Suppressor macrophage treated with lipopolysaccharide for 1 hour (primary cell): ENCODE measurements around the gene ABCA8.

Experiments
- DNase-seq, 3 donors: peaks; one replicate each; pipeline ENCODE4 v3.0.0-alpha.2; 2020 to 2022

The ABCA8 gene

DNA sequence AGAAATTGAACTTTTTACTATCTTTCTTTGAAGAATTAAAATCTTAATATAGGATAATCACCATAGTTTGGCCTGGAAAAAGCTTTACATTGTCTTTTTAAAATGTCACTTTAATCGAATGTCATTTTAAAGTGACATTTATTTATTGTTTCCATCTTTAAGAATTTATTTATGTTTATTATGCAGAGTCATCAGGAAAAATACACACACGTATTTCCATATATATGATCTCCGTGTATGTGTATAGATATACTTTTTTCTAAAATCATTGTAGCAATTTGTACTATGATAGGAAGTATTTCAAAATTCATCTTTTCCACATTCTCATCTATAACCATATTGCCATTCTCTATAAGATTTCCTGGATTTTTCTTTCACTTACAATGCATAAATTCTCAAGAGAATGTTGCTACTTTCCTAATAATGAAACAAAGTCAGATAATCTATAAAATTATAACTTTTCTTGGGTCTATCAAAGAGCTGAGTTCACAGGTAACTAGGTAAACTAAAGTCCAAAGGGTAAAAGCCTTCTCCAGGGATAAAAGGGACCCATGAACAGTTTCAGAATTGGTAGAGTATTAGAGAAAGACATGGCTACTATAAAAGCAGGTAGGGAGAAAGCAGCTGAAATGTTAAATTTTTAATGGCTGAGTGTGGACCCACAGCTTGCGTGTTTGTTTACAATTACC lies 11.9 kb downstream of the ABCA8 start:
- DNase-seq, result no peak

DNA sequence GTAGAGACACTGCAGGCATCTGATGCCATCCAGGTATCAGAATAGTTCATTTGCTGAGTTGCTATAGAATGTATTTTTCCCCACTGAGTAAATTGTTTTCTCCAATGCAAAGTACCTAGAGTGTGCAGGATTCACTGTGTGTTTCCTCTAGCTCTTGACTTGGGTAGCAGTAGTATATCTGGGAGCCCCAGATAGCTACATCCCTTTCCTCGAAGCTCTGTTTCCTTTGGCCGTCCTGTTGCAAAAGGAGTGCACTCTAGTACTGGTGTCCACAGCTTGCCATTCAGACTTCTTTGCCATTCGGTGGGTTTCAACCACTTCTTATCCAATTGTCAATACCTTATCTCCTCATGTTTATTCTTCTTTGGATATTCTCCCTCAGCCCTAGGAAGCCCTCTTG lies 12.8 kb downstream of the ABCA8 start:
- DNase-seq, result no peak

DNA sequence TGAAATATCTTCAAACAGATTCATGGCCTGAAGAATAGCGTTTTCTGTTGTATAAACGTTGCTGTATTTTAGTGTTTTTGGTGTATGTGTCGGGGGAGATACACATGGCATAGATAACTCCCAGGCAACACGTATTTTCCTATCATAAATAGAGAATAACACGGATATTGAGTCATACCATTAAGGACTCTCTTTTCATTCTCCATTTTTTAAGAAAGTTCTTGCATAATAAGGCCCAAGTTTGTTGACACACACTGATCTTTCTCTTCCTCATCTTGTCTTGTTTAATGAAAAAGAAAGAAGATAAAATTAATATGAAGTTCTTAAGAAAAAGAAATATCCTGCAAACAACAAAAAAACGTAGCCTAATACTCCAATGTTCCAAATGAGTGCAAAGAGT lies 13.4 kb downstream of the ABCA8 start:
- DNase-seq, result peak in 1 of 3 donors; percentile 30

DNA sequence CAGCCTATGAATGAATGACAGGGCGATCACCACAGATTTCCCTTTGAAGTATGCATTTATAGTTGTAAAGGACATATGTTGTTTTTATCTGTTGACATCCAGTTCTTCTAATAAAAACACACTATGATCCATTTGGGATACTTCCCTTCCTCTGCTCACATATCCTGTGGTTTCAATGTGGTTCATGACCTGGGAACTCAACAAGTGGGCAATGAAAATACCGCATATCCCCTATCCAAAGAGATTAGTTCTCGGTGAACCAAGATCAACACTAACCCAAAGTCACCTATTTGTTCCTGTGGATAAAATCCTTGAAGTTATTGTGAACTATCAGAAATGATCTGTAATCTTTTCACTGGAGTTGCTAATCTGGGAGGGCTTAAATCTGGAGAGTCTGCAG lies 16.0 kb downstream of the ABCA8 start:
- DNase-seq, result no peak

DNA sequence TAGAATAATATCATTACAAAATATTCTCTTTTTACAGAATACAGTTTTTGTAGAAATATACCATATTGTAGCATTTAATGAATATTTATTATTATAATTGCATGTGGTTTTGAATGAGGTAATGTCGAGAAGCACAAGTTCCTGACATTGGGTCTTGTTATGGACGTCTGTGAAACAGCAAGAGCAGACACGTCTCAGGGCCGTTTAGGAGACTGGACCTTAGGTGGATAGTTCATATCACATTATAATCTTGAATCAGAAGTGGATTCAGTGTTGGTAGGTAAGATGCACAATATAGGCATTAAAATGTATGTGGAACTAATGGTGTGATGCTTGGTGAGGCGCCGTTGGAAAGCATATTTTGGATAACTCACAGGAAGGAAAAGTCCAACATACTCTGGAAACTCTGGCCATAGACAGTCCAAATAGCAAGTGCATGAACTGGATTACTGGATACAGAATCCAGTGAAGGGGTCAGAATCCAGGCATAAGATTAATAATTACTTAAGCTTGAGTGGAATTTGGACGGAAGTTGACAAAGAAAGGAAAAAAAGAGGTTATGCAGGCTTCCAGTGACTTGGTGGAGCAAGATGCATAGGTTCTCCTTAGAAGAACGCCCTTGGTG lies 17.2 kb downstream of the ABCA8 start:
- no peak for DNase-seq

DNA sequence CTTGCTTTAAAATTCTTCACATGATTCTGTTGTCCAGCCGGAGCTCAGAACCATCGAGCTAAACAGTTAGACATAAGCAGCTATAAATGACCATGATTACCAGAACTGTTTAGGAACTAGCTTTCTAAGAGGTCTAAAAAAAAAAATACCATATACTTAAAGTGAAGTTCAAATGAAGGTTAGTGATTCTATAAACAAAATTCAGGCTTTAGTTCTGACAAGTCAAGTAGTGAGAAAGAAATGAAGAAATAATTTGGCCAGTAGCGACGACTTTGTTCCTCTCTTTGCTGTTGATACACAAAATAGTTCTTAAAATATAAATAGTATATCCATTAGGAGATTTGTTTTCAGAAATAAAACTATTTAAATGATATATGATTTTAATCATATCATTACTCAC lies 27.7 kb downstream of the ABCA8 start:
- no peak for DNase-seq

DNA sequence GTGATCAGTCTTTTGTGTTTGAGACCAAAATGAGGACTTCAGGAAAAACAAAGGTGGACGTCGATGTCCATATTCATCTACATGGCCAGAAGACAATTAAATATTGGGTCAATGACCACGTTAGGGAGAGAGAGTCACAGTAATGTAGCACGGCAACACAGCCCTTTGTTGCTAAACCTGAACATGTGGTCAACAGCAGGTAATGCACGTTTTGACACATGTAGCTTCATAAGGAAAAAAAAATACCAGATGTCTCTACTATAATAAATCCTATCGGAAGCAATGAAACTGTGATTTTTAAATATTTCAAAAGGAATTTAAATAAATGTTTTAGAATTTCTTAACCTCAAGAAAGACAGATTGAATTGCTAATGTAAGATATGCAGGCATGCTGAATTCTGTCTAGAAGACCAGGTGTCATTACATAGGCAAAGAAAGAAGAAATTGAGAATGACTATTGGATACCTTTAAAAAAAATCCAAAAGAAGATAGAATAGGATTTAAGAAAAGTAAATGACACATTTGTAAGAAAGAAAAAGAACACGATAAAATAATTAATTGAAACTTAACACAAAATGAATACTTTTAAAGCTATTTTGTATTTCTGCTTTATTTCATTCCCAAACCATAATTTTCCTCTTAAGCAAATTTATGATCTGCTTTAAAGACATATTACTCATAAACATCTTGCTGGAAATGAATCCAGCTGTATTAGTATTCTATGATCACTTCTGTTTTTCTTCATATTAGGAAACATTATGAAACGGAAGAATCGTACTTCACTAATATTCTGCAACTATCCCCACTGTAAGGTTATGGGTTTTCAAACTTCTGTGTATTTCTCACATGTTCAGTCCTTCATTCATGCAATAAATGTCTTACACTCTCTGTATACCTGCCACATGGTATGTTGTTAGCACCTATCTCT lies 30.1 kb downstream of the ABCA8 start:
- DNase-seq, result peak in 2 of 3 donors; percentile 65 to 66

DNA sequence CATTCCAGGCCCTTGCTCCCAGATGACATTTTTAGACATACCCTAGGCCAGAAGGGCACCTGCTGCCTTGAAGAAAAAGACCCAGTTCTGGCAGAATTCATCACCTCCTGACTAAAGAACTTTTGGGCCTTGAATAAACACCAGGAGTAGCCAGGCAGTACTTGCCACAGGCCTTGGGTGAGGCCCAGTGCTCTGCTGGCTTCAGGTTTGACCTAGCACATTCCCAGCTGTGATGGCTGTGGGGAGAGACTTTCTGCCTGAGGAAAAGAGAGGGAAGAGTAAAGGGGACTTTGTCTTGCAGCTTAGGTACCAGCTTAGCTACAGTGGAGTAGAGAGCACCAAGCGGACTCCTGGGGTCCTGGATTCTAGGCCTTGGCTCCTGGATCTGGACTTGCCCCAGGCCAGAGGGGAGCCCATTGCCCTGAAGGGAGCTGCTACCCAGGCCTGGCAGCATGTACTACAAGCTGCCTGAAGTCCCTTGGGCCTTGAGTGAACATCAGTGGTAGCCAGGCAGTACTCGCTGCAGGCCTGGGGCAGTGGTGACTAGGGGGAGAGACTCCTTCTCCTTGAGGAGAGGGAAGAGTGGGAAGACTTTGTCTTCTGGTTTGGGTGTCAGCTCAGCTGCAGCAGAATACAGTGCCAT lies 44.3 kb downstream of the ABCA8 start:
- DNase-seq, result no peak

DNA sequence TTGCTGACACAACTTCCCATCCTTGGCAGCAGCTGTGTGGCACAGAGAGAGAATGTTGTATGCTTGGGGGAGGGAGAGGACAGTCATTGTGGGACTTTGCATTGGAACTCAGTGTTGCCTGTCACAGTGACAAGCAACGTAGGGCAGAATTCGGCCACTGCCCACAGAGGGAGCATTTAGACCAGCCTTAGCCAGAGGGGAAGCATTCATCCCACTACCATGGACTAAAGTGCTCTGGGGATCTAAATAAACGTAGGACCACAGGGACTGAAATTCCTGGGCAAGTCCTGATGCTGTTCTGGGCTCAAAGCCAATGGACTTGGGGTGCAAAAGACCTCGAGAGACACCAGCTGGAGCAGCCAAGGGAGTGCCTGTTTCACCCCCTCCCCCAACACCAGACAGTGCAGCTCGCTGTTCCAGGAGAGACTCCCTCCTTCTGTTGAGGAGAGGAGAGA lies 44.9 kb downstream of the ABCA8 start:
- DNase-seq, result peak in 1 of 3 donors; percentile 25

DNA sequence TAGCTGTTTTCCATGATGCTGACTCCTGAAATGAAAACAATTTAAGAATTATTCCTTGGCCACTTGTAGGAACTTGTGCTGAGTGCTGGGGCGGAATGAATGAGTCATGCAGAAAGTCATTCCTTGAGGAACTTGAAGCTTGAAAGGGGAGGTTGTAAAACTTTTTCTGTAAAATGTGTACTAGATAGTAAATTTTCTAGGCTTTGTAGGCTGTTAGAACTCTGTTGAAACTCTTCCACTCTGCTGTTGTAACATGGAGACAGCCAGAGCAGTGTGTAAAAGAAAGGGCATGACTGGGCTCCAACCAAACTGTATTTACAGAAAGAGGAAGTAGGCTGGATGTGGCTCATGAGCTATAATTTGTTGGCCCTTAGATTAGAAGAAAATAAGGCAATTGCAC lies 46.1 kb downstream of the ABCA8 start:
- DNase-seq, result peak; percentile 75 to 93 (median 90)

DNA sequence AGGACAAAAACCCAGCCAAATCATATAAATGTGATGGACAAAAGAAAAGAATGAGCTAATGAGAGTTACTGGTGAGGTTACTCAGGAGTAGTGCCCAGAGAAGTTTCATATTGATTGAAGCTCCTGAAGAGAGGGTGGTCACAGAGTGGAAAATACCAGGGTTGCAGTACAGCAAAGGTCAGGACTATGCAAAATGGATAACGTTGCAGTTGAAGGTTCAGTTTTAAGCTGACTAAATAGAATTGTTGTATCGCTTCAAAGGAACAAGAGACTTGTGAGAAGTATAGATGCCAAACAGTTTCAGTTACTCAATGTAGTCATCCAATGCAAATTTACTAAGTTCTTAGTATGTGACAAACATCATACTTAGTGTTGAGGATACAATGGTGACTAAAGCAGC lies 47.1 kb downstream of the ABCA8 start:
- peak in 2 of 3 donors; percentile 25 to 32 for DNase-seq

DNA sequence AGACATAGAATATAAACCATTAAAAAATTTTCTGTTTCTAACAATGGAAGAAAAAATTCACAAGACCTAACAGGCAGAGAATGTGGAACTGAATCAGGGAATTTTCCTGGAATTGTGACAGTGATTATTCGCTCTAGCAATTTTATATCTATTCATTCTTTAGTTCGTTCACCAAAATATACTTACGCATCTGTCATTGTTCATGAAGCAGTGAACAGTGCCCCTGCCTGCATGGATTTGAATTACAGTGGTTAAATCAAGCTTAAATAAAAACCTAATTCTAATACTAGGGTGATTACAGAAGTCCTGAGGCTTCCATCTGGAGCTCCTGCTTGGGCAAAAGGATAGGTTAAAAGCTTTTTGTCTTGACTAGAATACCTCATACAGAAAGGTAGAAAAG lies 48.6 kb downstream of the ABCA8 start:
- DNase-seq, result peak in 2 of 3 donors; percentile 18 to 23

DNA sequence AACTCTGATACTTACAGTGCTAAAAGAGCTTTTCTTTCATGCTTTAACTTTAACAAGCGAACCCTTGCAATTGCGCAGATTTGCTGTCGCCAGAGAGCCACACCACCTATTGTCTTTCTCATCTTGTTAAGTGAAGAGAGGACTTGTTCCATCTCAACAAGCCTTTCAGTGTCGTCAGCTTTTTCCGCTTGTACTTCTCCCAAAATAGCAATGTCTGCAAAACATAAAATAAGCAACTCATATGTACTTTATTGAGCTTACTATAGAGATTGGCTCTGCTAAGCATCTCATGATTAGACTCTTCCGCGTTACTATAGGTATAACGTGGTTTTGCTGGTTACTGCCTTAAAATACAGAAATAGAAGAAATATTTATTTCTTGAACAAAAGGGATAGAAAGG lies 51.9 kb downstream of the ABCA8 start:
- no peak for DNase-seq

DNA sequence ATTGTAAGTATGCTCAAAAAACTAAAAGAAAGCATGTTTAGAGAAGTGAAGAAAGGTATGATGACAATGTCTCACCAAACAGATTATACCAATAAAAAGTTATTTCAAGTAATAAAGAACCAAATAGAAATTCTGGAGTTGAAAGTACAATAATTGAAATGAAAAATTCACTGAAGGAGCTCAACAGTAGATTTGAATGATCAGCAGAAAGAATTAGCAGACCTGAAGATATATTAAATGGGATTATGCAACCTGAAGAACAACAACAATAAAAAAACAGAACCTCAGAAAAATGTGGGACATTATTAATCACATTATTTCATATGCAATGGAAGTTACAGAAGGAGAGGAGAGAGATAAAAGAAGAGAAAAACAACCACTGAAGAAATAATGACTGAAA lies 57.6 kb downstream of the ABCA8 start:
- no peak for DNase-seq

DNA sequence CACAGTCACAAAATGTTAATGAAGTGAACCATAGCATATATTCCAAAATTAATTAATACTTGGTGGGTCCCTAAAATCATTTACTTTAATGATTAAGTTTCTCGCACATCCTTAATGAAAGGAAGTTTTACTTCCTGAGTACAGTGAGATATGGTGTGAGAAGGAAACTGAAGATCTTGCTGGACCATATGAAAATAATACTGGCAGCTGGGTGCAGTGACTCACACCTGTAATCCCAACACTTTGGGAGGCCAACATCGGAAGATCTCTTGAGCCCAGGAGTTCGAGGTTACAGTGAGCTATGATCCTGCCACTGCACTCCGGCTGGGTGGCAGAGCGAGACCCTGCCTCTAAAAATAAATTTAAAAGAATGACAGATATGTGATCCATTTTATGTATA lies 62.5 kb downstream of the ABCA8 start:
- DNase-seq, result no peak

DNA sequence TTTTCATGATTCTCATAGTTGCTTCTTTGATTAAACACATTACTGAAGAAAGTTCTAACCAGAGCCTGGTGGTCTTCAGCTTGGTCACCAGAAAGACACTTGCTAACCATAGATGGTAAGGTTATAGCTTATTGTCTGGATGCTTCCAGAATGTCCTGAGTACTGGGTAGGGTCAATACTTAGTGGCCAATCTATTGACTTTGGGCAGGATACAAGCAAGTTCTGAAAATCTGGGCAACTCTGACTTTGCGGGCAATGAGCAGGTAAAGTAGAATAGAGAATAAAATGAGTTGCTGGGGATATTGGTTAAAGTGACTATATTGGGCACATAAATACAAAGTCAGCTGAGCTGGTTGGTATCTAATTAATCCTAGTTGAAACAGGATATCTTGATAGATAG lies 63.0 kb downstream of the ABCA8 start:
- DNase-seq, result no peak

DNA sequence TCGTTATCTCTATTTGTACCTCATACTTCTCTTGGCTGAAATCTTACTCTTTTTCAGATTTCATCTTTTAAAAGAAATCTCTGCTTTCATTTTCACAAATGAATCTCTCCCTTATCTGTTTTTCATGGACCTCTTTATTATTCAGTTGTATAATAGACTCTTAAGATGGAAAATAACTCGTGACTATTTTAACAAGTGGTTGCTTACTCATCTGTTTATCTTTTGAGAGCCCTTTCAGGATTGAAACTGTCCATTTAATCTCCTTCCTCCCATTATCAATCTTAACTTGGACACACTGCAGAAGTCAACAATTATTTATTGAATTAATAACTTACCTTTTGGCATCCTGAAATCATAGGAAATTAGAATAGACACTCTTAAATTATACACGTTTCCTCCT lies 68.8 kb downstream of the ABCA8 start:
- DNase-seq, result no peak

DNA sequence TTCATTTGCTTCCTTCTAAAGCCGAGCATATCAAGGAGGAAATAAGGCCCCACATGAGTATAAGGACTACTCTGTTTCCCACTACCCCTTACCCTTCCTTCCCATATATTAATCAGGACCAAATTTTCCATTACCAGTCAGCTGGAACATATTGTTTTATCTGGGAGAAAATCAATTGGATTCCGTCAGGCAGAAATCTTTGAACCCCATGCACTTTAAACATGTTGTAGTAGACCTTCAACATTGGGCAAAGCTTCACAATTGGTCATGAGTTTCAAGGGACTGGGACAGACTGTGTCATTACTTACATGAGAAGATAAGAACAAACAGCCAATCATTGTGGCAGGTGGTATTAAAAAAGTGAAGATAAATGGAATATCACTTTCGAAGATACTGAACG lies 70.3 kb downstream of the ABCA8 start:
- DNase-seq, result no peak

DNA sequence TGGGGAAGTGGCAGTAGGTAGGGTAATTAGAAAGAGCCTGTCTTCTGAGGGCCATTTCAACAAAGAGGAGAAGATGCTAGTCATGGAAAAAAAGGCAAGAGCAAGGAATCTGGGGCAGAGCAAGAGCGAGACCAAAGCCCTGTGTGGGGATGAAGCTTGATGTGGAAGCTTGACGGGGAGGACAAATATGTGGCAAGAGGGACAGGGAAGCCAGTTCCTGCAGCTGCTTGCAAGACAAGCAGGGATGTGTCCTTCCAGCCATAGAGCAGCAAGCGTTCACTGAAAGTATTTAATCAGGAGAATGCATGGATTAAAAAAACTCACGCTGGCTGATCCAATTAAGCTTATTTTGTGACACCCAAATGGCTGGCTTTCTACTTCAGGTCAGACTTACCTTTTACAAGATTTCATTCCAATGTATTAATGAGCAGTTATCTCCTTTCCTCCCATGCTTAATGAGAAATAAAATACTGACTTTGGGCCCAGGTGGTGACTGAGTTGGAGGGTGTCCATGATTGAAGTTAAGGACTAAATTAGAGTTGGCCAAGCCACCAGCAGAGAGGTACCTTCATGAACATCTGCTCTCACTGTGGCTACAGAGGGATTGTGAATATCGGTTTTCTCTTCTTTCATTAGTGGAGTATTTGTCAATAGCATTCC lies 76.8 kb downstream of the ABCA8 start:
- no peak for DNase-seq

DNA sequence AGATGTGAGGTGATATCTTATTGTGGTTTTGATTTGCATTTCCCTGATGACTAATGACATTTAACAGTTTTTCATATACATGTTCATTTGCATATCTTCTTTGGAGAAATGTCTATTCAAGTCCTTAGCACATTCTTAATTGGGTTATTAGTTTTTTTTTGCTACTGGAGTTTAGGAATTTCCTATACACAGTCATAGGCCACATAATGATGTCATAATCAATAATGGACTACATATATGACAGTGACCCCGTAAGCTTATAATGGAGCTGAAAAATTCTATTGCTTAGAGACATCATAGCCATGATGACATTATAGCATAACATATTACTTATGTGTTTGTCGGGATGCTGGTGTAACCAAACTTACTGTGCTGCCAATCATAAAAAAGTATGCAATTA lies 83.7 kb downstream of the ABCA8 start:
- no peak for DNase-seq

DNA sequence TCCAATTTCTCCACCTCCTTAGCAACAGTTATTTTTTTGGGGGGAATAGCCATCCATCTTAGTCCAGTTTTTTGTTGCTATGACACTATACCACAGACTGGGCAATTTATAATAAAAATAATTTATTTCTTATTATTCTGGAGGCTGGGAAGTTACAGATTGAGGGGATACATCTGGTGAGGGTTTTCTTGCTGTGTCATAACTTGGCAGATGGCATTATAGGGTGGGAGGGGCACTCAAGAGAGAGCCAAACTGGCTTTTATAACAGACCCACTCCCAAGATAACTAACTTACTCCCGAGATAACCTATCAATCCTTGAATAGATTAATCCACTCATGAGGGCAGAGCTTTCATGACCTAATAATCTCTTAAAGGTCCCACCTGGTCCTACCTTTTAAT lies 84.2 kb downstream of the ABCA8 start:
- no peak for DNase-seq

DNA sequence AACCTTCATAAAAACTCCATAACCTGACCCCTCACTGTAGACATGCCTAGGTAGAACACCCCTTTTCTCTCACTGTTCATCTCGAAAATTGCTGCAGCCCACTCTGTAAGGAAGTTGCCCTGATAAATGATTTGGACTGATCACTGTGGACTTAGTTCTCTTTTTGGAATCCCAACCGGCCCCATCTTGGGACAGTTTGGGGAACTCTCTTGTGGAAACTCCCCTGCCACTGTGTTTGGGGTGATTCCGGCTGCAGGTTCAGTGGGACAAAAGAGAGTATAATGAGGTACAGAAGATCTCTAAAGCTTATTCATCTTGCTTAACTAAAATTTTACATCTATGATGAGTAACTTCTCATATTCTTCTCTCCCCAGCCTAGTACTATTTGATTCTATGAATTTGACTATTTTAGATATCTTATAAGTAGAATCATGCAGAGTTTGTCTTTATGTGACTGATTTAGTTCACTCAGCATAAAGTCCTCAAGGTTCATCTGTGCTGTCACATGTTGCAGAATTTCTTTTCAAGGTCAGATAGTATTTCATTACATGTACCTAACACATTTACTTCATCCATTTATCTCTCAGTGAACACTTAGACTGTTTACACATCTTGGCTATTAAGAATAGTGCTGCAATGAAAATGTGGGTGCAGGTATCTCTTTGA lies 84.9 kb downstream of the ABCA8 start:
- peak; percentile 61 to 71 (median 61) for DNase-seq
